ENCODE measurements around the gene KIAA1958.

KIAA1958 gene

DNA sequence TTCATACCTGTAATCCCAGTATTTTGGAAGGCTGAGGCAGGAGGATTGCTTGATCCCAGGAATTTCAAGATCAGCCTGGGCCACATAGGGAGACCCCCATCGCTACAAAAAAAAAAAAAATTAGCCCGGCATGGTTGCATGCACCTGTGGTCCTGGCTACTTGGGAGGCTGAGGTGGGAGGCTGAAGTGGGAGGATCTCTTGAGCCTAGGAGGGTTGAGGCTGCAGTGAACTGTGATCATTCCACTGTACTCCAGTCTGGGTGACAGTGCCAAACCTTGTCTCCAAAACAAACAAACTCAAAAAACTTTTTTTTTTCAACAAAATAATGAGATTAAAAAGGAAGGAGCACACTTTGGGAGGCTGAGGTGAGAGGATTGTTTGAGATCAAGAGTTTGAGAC, 14.2 kb downstream of the KIAA1958 start:
- Histone ChIP-seq H4K20me1 (ENCODE audit: insufficient read depth, low read length) (no peaks in the 10 kb centered on the region), H3F3A (ENCODE audit: insufficient read depth, low read length) (no peaks in the 10 kb centered on the region), H3K9ac (ENCODE audit: low read length) (no peak overlapping the region), H3K79me2 (ENCODE audit: insufficient read depth, low read length) (peaks cover 88% of the 10 kb centered on the region), H2AFZ (ENCODE audit: low read length) (no peak overlapping the region), H3K4me3 (ENCODE audit: low read depth, low read length, poor library complexity, severe bottlenecking) (no peak overlapping the region), H3K9me3 (ENCODE audit: low read length) (no peaks in the 10 kb centered on the region), H3K4me2 (ENCODE audit: low read length) (no peak overlapping the region), H3K9me2 (ENCODE audit: low read depth, low read length) (no peaks in the 10 kb centered on the region), H3K36me3 (ENCODE audit: insufficient read depth, low read length) (peaks cover 24% of the 10 kb centered on the region; the same call in 1 of the 2 replicates), H3K4me1 (ENCODE audit: insufficient read depth, low read length, severe bottlenecking) (no peaks in the 10 kb centered on the region), H3K27me3 (ENCODE audit: insufficient read depth, low read length) (no peaks in the 10 kb centered on the region), H3K27ac (ENCODE audit: low read depth, low read length, poor library complexity, severe bottlenecking) (no peak overlapping the region)
- no peak for TF ChIP-seq EZH2 (IDR thresholded peaks at IDR 0.05; ENCODE audit: borderline replicate concordance, low read length)
- TF ChIP-seq, protein P1, sequence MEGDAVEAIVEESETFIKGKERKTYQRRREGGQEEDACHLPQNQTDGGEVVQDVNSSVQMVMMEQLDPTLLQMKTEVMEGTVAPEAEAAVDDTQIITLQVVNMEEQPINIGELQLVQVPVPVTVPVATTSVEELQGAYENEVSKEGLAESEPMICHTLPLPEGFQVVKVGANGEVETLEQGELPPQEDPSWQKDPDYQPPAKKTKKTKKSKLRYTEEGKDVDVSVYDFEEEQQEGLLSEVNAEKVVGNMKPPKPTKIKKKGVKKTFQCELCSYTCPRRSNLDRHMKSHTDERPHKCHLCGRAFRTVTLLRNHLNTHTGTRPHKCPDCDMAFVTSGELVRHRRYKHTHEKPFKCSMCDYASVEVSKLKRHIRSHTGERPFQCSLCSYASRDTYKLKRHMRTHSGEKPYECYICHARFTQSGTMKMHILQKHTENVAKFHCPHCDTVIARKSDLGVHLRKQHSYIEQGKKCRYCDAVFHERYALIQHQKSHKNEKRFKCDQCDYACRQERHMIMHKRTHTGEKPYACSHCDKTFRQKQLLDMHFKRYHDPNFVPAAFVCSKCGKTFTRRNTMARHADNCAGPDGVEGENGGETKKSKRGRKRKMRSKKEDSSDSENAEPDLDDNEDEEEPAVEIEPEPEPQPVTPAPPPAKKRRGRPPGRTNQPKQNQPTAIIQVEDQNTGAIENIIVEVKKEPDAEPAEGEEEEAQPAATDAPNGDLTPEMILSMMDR (IDR thresholded peaks at IDR 0.05; ENCODE audit: low read length), result no peak

DNA sequence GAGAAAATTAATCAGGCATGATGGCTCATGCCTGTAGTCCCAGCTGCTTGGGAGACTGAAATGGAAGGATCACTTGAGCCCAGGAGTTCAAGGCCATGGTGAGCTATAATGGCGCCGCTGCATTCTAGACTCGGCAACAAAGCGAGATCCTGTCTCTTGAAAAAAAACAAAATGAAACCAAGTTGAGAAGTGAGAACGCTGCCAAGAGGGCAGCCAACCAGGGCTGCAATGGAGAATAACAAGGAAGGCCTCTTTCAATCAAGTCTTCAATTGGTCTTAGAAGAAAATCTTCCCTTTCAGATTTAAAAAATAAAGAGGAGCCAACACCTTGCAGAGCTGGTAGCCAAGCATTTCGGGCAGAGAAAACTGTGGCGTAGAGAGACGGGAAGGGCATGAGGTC, 14.7 kb downstream of the KIAA1958 start:
- Histone ChIP-seq H3K9me3 (ENCODE audit: low read length) (no peaks in the 10 kb centered on the region), H3K4me2 (ENCODE audit: low read length) (no peak overlapping the region), H3K36me3 (ENCODE audit: insufficient read depth, low read length) (peaks cover 21% of the 10 kb centered on the region; the same call in 1 of the 2 replicates), H3K4me3 (ENCODE audit: low read depth, low read length, poor library complexity, severe bottlenecking) (no peak overlapping the region), H3K9me2 (ENCODE audit: low read depth, low read length) (no peaks in the 10 kb centered on the region), H3K27me3 (ENCODE audit: insufficient read depth, low read length) (no peaks in the 10 kb centered on the region), H3K9ac (ENCODE audit: low read length) (no peak overlapping the region), H3K4me1 (ENCODE audit: insufficient read depth, low read length, severe bottlenecking) (no peaks in the 10 kb centered on the region), H3K27ac (ENCODE audit: low read depth, low read length, poor library complexity, severe bottlenecking) (no peak overlapping the region), H3F3A (ENCODE audit: insufficient read depth, low read length) (no peaks in the 10 kb centered on the region), H3K79me2 (ENCODE audit: insufficient read depth, low read length) (peaks cover 87% of the 10 kb centered on the region), H4K20me1 (ENCODE audit: insufficient read depth, low read length) (no peaks in the 10 kb centered on the region), H2AFZ (ENCODE audit: low read length) (no peak overlapping the region)
- no peak for TF ChIP-seq EZH2 (IDR thresholded peaks at IDR 0.05; ENCODE audit: borderline replicate concordance, low read length)
- TF ChIP-seq, protein P1 (IDR thresholded peaks at IDR 0.05; ENCODE audit: low read length), result no peak

DNA sequence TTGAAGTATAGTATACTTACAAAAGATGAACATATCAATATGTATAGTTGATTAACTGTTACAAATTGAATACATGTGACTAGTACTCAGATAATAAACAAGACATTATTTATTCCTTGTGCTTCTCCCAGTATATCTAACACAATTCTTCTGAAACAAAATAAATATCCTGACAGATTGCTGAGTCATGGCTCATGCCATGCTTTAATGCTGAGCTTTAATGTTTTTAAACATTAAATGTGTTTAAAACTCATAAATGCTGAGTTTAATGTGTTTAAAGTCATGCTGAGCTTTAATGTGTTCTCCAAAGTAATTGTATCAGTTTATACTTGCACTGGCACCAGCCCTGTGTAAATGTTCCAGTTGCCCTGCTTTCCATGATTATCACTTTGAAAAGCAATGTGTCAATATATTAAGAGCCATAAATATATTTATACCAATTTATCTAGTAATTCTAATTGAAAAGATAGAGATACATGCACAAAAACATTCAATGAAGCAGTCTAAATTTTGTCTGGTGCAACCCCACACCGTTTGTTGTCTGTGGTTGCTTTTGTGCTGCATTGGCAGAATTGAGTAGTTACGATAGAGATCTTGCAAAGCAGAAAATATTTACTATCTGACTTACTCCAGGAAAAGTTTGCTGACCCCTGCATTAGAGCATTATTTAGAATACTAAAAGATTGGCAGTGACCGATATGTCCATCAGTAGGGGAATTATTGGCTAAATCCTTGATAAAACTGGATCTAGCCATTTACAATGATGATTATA, 15.7 kb downstream of the KIAA1958 start:
- no peaks in the 10 kb centered on the region for H3K9me2 ChIP-seq (ENCODE audit: low read depth, low read length)
- H4K20me1 ChIP-seq (ENCODE audit: insufficient read depth, low read length), result no peaks in the 10 kb centered on the region
- no peaks in the 10 kb centered on the region for H3F3A ChIP-seq (ENCODE audit: insufficient read depth, low read length)
- H3K4me1 ChIP-seq (ENCODE audit: insufficient read depth, low read length, severe bottlenecking), result no peaks in the 10 kb centered on the region
- TF ChIP-seq, protein P1 (IDR thresholded peaks at IDR 0.05; ENCODE audit: low read length), result no peak
- TF ChIP-seq EZH2 (IDR thresholded peaks at IDR 0.05; ENCODE audit: borderline replicate concordance, low read length), result no peak
- no peak overlapping the region for H3K4me2 ChIP-seq (ENCODE audit: low read length)
- peaks cover 86% of the 10 kb centered on the region for H3K79me2 ChIP-seq (ENCODE audit: insufficient read depth, low read length)
- no peak overlapping the region for H3K4me3 ChIP-seq (ENCODE audit: low read depth, low read length, poor library complexity, severe bottlenecking)
- H2AFZ ChIP-seq (ENCODE audit: low read length), result no peak overlapping the region
- no peaks in the 10 kb centered on the region for H3K27me3 ChIP-seq (ENCODE audit: insufficient read depth, low read length)
- H3K9me3 ChIP-seq (ENCODE audit: low read length), result no peaks in the 10 kb centered on the region
- H3K9ac ChIP-seq (ENCODE audit: low read length), result no peak overlapping the region
- peaks cover 21% of the 10 kb centered on the region; the same call in 1 of the 2 replicates for H3K36me3 ChIP-seq (ENCODE audit: insufficient read depth, low read length)
- no peak overlapping the region for H3K27ac ChIP-seq (ENCODE audit: low read depth, low read length, poor library complexity, severe bottlenecking)
